HG03045 (cell line): ENCODE data around the gene GFAP.
A peak's percentile ranks its signal among the peaks of the same experiment; 100 is the strongest.

Experiments used
- ATAC-seq: cut with Tn5 transposase; IDR thresholded peaks from one replicate; pipeline ENCODE4 v1.9.1; 2021; ENCODE audit warnings: mild to moderate bottlenecking, moderate library complexity; ENCODE audit not compliant: unreplicated experiment

GFAP gene

DNA sequence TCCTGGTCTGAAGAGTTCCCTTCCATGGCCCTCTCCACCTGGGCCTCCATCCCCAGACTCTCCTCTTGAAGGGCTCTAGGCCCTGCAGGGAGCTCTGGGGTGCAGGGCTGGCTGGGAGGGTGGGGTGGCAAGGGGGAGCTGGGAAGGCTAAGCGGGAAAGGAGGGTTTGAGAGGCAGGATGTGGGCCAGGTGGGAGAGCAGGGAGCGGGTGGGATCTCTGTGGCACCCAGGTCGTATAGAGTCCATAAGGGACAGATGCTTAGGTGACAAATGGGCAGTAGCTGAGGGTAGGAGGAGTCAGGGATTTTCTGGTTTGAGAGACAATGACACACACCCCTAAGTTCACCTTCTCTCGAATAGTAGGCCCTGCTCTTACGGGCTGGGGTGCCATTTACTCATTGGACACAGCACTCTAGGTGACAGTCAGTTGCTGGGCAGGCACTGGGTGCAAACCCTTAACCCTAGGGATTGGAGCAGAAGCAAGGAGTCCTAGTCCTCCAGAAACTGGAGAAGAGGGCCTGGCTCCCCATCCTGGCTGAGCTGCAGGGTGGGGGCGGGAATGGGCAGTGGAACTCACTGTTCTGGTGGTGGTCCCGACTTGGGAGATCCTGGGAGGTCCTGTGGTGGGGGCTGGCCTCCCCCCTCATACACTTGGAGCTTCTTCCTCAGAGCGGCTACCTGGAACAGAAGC, 16.9 kb upstream of the GFAP start:
- no peak for ATAC-seq

DNA sequence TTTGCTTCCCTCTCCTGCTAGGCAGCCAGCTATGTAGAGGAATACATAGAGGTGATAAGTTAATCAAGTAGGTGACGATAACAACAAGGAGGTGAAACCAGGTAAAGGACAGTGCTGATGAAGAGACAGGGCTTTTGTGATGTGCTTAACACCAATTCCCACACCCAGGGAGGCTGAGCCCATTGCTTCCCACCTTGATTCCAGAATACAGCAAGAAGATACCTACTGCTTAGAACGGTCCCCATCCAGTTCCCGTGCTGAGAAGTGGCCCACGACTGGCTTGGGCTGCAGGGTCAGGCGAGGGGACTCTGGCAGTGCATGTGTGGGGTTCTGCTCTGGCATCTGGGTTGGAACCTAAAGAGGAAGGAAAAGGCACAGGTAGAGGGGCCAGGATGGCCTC, 16.1 kb upstream of the GFAP start:
- no peak for ATAC-seq

DNA sequence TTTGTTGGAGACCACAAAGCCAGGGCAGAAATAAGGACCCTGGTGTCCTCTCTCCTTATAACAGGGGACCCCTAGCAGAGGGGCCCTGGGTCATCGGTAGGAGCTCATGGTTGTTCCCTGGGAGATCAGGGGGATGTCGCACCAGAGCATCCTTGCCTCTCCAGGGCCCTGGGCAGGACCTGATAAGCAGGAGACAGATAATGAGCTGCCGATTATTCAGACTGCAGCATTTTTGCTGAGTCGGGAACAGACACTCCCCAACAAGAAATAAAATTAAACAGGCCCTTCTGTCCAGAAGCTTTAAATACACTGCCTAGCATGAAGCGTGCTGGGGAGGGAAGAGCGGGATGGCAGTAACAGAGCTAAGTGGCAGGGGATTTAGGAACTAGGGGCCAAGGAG, 15.4 kb upstream of the GFAP start:
- ATAC-seq, result no peak

DNA sequence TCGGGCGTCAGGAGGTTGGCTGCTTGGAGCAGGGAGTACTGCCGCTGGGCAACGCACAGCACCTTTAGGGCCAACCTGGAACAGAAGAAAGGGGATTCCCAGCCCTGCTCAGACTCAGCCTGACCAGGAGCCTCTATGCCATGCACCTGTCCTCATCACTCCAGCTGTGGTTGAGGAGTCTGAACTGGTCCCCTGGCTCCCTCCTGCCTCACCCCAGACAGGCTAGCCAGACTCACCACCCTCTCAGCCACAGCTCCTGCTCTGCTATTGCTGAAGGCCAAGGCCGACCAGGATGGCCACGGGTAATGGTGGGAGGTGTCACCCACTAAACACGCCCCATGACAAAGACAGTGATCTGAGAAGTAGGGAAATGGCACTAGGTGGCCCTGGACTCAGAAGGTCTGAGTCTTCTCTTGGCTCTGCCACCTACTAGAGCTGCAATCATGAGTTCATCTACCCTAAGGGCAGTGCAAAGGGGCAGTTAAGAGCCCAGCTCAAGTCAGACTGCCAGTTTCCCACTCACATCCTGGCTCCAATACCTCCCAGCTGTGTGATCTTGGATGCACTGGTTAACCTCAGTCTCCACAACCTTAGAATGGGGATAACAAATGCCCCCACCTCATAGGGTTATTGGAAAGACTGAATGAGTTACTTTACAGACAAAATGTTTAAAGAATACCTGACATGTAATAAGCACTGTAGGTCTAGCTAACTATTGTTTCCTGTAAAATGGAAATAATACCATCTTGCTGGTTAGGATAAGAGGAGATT, 13.8 kb upstream of the GFAP start:
- ATAC-seq, result no peak

DNA sequence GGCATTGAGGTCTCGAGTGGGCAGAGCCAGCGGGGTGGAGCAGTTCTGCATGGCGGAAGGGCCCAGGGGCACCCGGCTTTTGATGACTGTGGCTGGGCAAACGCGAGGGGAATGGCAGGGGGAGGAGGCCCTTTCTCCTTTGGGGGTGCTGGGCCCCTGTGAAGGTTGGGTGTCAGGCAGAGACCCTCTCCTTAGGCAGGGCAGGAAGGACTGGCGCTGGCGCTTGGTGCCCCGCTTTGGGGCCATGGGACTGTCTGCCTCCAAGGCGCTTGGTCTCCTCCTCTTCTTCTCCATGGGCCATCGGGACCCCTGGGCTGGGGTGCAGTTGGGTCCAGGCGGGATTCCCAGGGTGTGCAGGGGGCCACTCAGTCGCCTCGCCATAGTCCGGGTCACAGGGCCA, 12.8 kb upstream of the GFAP start:
- no peak for ATAC-seq

DNA sequence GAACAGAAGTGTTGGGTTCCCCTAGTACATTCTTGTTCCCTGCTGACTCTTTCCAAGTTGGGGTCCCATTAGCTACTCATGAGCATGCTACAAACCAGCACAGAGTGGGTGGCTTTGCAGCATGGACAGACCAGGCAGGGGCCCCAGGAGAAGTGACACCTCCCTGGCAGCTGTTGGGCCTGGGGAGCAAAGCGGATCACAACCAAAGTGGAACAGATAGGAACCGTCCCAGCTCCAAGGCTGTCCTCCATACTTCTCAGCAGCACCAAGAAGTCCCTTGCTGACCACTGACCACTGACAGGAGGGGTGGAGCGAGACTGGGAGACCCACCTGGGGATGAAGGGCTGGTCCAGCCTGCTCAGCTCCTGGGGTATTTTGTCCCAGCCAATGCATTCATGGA, 12.4 kb upstream of the GFAP start:
- ATAC-seq, result no peak

DNA sequence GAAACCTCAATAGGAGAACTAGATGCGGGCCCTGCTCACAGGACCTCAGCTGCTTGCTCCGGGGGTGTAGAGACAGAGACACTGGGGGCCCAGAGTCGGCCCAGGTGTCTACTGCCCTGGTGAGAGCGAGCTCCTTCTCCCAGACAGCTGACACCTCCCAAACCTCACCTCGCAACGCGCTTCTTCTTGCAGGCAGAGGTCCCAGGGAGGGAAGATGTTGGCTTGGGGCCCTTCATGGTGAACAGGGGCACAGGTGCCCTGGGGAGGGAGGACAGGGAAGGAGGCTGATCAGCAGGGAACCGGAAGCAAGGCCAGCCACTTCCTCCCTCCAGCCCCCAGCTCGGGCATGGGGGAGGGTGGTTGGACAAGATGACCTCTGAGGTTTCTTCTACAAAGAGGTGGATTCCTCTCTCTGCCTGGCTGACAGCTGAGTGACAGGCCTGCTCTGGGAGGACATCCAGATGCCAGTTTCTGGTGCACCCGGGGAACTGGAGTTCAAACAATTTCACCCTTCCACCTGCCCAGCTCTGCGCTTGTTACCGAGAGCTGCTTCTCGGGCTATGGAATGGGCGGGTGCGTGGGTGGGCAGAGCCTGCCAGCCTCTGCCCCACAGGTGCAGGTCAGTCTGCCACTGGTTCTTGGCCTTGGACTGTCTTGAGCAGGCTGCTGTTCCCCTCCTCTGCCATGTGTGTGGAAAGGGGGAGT, 11.7 kb upstream of the GFAP start:
- no peak for ATAC-seq

DNA sequence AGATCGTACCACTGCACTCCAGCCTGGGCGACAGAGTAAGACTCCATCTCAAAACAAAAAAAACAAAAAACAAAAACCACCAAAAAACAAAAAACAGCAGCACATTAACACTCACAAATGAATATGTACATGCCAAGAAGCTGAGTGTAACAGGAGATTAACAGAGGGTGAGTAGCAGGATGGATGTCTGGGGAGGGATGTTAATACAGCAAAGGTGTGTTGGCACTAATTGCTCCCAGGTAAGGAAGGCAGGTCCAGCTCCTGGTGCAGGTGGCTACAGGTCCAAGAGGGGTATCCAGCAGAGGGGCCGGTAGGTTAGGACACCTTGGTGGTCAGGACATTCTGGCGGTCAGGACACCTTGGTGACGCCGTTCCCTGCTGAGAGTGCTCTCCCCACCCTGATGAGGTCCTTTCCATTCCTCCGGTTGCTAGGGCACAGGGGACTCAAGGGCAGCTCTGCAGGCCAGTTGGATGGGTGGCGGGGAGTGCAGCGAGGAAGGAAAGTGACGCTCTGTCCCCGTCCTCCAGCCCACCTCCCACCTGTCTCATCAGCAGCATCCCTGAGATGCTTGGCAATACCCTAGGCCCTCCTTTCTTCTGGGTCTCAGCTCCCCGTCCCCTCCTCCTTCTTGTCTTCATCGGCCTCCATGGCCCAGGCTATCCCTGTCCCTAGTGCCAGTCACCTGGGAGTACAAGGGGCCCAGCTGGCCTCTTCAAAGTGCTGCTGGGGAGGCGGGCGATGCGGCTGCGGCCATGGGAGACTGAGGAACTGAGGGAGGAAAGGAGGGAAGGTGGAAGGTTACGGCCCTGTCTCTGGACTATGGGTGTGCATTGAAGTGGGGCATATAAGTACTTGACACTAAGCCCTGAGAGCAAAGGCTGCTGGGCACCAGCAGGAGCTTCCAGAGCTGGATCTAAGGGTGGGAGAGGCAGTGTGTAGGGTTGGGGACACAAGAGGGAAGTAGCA, 10.7 kb upstream of the GFAP start:
- ATAC-seq, result no peak

DNA sequence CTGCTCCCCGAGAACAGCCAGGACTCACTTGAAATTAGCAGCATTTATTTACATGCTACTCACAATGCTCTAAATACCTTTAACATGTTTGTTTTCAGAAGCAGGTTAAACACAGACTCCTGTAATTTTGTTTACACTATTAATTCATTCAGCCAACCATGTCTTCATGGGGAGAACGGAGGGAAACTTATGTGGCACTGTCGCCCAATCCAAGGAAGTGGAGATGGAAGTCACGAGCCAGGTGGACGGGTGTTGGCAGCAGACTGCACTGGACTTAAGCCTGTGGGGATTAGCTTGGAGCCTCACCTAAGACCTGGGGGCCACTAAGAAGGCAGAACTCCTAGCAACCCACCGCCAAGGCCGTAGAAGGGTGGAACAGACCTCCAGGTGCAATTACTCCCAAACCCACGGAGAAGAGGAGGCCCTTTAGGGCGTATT, 8.8 kb upstream of the GFAP start:
- ATAC-seq, result no peak

DNA sequence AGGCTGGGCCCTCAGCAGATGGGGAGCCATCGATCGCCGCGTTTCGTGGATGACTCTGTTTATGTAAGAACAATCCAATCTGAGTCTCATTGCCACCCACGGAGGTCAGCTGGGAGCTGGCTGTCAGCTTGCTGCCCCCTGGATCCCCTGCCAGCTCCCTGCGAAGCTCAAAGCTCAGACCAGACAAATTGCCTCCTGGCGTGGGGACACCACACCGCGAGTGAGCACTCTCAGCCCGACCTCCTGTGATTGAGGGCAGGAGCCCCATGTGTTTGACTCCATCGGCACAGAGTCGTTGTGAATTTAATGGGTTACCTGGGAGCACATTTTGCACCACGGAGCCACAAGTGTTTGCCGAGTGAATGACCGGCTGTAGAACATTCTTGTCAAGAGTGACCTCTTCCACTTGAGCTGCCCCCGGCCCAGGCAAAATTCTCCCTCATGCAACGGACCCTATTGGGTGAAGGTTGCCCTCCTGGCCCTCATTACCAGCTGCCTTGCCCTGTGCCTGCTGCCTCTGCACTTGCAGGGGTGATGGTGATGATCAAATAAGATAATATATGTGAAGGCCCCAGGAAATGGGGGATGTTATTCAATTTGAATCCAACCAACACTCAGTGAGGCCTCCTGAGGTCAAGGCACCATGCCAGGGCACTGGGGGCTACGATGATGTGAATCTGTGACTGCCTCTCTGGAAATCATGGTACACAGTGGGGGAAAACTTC, 7.6 kb upstream of the GFAP start:
- ATAC-seq, result no peak

DNA sequence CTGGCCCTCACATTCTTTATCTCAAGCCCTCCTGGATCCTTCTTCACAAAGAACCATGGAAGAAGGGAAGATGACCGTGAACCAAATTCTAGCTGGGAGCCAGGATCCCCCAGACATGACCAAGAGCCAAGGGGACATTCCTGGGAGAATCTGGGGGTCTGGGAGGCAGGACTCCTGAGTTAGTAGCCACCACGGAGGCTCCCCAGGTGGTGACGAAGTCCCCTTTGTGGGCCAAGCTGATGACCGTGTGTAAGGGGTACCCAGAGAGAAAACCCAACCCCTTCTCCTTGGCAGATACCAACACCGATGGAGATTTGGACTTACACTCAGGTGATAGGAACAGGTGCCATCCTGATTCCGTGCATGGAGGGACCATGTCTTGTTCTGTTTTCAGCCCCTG, 6.8 kb upstream of the GFAP start:
- no peak for ATAC-seq

DNA sequence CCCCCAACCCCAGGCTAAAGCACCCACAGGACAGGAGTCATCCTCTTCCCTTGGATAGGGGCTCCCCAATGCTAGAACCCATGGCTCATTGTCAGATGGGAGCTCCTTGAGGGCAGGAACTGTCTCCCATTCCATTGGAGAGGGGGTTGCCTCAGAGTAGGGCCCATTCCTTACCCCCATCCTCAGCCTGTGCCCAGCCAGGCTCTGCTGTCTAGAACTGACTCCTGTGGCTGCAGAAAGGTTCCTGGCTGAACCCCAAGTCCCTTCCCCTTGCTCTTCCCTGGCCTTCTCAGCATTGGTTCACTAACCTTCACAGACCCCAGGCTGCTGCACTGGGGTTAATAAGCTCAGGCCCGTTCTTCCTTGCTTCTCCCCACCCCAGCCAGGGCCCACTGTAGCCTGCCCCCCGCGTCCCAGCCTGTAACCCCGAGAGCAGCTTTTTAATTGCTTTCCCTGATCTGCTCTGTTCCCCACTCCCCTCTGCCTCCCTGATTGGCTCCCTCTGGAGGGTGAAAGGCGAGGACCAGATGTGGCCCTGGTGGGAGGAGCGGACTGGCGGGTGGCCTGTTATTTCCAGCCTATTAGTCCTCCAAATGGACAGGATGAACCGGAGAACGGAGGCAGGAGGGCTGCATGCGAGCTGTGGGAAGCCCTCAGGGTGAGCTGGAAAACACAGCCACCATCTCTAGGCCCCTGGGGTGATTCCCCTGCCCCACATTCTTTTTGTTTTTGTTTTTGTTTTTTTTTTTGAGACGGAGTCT, 6.0 kb upstream of the GFAP start:
- ATAC-seq, result no peak

DNA sequence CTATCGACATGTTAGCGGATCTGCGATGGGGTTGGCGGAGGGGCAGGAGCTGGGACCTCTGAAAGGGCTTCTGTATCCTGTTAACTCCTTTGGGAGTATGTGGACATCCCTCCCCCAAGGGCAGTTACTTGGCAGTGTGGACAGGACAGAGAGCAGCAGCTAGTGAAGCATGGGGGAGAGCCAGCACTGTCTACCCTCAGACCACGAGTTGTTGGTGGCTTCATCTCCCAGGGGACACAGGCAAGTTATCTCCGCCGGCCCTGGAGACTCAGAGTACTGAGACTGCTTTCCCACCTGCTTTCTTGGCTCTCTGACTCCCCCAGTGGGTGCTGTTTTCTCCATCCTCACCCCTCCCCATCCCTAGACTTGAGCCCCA, 5.3 kb upstream of the GFAP start:
- ATAC-seq, result no peak

DNA sequence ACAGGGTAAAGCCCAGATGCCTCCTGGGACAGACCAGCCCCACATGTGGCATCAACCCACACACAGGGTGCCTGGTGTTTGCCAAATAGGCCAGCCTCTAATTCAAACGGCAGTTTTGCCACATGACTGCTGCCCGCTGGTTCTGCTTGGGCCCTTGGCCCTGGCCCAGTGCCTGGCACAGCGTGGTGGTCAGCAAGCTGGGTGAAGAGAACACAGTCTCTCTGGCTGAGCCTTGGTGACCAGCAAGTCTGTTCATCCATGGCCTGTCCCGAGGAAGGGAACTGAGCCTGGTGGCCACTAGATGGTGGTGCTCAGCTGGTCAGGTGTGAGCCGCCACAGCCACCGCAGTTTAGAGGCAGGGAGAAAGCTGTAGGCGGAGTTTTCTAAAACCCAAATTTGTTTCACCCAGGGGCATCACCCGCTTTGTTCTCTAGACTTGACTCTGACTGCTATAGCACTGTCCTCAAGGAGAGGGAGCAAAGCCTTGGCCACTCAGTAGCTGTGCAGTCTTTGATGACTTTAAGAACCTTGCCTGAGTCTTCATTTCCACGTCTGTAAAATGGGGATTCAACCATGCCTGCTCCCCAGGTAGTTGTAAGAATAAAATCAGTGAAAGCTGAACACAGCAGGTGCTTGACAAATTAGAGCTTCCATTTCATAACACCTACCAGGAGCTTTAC, 4.7 kb upstream of the GFAP start:
- peak; percentile 72 for ATAC-seq

DNA sequence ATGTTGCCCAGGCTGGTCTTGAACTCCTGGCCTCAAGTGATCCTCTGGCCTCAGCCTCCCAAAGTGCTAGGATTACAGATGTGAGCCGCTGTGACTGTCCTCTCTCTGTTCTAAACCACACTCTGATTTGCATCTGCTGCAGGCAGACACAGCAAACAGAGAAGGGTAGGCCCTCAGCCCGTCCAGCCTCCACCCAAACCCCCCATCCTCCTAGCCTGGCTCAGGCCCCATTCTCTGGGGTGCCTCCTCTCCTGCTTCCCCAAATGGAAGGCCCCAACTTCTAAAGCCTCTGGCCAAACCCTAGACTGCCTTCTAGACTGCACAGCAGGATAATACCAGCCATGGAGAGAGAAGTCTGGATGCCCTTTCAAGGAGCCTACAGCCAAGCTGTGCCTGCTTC, 4.1 kb upstream of the GFAP start:
- ATAC-seq, result no peak

DNA sequence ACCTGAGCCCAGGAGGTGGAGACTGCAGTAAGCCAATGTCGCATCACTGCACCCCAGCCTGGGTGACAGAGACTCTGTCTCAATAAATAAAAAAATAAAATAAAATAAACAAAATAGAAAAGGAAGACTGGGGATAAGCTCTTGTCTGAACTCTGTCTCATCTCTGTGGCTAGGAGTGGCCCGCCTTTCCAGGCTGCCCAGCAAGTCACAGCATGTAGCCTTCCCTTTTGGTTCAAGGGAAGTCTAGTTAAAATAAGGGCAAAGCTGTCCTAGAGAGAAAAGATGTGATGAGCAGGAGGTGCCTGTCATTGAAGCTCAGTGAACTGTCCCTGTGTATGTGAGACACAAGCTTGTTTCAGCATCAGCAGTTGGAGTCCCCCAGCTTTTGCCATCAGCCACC, 2.7 kb upstream of the GFAP start:
- ATAC-seq, result no peak

DNA sequence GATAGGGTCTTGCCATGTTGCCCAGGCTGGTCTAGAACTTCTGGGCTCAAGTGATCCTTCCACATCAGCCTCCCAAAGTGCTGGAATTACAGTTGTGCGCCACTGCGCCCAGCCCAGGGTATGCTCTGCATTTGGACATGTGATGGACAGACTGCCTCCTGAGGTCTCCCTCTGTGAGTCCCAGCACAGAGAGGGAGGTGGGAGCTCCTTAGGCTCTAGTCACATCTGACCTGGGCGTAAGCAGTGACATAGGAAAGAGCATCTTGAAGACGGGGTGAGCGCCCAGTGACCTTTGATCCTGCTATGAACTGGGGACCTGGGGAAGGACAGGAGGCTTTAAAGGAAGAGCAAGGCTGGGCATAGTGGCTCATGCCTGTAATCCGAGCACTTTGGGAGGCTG, 2.2 kb upstream of the GFAP start:
- ATAC-seq, result no peak

DNA sequence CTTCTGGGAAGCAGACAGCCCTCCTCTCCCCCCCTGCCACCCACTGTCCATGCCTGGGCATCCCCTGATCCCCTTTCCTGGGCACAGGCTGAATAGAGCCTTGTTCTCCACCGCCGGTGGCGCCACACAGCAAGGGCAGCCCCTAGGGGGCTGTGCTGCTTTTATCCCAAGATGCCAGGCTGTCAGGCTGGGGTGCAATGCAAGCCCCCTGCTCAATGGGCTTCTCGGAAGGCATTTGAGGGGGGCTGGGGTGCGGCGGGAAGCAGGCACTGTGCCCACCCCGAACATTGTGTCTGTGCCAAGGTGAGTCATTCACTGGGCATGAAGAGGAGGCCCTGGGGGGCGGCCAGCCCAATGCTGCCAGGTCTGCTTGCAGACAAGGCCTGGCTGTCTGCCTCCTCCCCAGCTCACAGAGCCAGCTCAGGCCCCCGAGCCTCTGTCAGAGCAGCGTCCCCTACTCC, 1.5 kb upstream of the GFAP start:
- ATAC-seq, result no peak
